Effector CD8-positive, alpha-beta T cell (primary cell): ENCODE measurements around the gene RXRA.

Experiments
- DNase-seq: peaks from one replicate; lab custom pipeline; 2025; lab: John Stamatoyannopoulos, UW

RXRA gene

DNA sequence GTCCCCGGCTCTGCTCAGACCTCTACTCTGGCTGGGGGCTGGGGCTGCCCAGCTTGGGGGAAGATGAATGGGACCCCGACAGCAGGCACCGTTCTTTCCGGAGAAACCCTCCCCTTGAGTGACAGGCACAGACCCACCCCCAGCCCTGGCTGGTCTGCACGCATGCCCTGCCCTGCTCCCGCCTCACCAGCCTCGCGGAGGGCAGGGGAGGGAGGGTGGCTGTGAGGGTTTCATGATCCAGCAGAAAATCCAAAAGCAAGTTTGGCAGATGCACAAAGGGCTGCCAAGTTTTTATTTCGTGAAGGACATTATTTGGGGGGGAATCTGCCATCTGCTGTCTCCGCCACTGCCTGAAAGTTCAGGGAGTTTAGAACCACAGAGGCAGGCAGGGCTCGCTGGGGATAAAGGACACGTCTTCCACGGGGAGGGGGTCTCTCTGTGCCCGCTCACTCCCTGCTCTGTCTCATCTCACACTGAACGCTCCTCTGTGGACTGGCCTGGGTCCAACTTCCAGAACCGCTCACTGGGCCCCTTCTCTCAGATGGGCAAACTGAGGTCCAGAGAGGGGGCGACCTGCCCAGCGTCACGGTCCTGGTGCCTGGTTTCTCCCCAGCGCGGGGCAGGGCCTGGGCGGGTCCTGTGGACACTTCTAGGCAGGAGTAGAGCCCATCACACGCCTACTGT lies 92.9 kb downstream of the RXRA start:
- no peak for DNase-seq

DNA sequence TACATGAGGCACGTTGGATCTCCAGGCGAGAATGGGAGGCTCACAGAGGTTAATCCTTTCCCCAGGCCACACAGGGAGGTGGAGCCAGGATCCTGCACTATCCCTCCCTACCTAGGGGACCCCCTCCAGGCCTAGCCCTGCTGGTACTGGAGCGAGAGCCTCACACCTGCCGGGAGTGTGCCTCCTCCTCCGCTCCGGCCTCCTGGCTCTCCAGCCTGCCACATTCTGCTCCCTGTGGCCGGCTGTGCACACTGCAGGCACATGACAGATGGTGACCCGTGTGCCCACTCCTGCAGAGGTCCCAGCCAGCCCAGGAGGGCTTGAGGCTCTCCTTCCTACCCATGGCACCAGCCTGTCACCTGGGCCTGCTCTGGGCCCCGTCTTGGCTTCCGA lies 93.4 kb downstream of the RXRA start:
- no peak for DNase-seq

DNA sequence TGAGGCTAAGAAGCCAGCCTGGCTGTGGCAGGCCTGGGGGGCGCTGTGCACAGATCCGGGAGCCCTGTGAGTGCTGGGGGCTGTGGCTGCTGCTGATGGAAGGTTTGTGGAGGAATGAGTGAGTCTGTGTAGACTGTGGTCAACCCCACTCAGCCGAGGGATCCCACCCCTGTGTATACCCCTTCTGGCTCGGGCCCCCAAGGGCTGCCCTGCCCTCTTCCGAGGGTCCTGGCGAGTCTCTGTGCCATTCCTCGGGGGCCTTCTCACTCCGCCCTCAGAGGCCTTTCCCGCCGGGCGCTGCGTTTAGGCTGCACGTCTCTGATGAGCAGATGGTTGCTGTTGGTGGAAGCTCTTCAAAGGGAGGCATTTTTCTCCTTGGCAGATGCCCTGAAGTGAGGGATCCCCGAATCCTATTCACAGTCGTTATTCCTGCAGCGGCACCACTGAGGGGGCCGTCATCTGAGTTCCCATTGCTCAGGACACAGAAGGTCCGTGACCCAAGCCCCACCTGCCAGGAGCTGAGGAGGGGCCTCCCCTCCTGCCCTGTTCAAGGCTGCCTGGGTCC lies 94.1 kb downstream of the RXRA start:
- DNase-seq: no peak

DNA sequence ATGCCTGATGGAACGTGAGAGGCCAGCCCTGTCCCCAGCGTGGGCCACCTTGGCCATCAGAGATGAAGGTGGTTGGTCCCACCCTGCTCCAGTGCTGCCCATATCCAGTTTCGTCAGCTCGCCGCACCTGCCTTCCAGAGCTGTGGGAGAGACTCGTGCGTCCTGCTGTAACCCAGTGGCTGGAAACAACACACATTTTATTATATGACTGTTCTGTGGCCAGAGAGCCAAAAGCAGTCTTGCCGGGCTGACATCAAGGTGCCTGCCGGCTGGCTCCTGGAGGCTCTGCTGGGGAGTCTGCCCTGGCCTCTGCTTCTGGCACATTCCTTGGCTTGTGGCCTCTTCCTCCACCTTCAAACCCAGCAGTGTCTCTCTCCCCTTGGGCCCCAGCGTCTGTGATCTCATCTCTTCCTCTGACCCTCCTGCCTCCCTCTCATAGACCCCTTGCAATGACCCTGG lies 94.7 kb downstream of the RXRA start:
- no peak for DNase-seq

DNA sequence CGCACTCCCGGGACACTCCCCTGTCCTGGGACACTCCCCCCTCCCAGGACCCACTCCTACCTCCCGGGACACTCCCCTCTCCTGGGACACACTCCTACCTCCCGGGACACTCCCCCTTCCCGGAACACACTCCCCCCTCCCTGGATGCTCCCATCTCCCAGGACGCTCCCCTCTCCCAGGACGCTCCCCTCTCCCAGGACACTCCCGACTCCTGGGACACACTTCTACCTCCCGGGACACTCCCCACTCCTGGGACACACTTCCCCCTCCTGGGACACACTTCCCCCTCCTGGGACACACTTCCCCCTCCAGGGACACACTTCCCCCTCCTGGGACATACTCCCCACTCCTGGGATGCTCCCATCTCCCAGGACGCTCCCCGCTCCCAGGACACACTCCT lies 95.6 kb downstream of the RXRA start:
- DNase-seq: no peak

DNA sequence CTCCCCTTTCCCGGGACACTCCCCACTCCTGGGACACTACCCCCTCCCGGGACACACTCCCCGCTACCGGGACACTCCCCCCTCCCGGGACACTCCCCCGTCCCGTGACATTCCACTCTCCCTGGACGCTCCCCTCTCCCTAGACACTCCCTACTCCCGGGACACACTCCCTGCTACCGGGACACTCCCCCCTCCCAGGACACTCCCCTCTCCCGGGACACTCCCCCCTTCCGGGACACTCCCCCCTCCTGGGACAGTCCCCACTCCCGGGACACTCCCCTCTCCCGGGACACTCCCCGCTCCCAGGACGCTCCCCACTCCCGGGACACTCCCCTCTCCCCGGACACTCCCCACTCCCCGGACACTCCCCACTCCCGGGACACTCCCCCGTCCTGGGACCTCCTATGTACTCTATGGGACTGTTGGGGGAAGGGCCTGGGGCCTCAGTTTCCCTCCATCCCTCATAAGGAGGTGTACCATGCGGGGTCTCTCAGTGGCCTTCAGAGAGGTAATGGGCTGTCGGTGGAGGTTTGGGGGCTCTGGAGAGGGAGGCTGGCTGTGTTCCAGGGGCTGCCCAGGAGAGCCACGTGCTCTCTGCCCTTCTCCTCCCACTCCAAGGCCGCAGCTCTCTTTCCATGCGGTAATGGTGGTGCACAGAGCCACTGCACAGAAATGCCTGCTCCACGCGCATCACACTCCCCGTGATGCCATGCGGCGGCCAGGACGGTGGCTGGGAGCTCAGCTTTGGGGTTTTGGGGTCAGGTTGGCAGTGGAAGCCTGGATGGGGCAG lies 96.2 kb downstream of the RXRA start:
- DNase-seq: no peak

DNA sequence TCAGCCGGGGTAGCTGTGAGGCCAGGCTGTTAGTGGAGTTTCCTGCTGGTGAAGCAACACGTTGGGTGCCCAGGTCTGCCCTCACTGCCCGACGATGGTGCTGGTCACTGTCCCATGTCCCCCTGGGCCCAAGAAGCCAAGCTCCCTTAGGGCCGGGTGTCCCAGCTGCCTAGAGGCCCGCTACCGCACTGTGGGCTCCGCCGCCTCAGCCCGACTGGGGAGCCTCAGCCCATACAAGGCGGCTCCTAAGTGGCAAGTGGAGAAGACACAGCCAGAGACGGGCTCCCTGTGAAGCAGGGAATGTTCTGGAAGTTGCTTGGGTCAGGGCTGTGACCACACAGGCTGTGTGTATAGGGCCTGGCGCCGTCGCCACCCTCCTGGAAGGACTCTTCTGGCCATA lies 96.9 kb downstream of the RXRA start:
- no peak for DNase-seq

DNA sequence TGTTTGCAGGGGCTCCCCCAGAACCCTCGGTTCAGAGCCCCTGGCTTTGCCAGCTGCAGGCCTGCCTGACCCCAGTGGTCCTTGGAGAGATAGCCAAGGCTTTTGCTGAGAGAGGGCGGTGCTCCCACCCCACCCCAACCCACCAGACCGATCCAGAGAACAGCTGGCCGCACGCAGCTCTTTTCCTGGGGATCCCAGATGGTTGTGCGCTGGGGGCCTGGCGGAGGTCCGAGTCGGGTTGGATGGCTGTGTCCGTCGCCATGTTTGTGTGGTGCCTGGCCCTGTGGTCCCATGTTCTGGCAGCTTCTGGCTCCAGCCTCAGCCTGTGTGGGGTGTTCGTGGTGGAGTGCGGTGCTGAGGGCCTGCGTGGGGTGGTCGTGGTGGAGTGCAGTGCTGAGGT lies 97.5 kb downstream of the RXRA start:
- no peak for DNase-seq

DNA sequence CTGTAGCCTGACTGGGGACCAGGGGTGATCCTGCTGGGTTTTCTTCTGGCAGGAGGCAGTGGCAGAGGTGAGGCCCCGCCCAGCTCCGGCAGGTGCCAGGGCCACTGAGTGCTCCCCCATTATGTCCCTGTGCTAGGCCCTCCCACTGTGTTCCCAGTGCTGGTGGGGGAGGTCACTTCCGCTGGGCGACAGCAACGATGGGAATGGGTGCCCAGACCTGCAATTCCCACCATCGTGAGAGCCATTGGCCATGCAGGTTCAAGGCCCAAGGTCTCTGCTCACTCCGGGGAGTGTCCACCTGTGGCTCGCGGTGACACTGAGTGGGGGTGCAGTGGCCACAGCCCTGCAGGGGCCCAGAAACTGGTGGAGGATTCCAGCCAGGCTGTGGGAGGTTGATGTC lies 98.6 kb downstream of the RXRA start:
- no peak for DNase-seq

DNA sequence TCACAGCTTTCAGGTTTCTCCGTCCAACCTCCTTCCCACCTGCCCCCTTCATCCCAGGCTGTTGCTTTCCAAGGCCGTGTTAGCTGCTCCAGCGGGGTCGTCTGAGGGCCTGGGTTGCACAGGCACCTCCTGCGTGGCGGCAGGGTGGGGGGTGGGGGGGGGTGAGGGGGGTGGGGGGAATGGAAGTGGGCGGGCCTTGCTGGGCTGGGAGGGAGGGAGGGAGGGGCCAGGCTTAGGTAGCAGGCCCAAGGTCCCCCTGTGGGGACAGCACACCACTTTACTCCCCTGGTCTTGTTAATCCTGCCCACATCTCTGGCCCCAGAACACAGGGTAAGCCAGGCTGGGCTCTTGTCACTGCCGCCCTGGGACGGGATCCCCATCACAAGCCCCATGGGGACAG lies 99.1 kb downstream of the RXRA start:
- no peak for DNase-seq

DNA sequence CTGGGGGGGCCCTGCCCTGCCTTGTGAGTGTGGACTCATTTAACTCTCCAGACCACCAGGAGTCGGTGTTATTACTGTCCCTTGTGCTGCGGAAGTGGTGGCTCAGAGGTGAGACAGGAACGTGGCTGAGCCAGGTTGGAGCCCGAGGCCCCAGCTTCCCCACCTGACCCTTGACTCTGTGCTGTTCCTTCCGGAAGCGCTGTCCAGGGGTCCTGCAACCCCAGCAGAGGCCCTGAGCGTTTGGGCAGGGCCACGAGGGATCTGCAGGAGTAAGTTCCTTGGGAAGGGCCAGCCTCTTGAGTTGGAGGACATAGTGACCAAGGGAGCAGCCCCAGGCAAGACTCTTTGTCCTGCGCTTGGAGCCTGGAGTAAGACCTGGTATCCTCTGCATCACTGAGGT lies 99.6 kb downstream of the RXRA start:
- DNase-seq: no peak

DNA sequence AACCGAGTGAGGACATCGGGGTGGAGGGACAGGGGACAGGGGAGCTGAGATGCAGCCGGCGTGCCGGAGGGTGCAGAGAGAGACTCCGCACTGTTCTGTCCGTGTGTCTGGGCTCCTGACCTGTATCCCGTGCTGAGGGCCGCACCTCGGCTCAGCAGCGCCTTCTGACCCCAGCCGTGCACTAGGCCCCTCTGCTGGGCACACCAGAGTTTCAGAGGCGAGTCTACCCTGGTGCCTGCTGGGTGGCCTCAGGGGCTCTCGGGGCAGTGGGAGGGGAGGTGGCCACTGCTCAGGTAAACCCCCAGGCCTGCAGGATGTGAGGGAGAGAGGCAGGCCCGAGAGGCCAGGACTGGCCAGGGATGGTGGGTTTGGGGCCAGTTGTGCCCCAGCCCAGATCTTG lies 100.2 kb downstream of the RXRA start:
- no peak for DNase-seq

DNA sequence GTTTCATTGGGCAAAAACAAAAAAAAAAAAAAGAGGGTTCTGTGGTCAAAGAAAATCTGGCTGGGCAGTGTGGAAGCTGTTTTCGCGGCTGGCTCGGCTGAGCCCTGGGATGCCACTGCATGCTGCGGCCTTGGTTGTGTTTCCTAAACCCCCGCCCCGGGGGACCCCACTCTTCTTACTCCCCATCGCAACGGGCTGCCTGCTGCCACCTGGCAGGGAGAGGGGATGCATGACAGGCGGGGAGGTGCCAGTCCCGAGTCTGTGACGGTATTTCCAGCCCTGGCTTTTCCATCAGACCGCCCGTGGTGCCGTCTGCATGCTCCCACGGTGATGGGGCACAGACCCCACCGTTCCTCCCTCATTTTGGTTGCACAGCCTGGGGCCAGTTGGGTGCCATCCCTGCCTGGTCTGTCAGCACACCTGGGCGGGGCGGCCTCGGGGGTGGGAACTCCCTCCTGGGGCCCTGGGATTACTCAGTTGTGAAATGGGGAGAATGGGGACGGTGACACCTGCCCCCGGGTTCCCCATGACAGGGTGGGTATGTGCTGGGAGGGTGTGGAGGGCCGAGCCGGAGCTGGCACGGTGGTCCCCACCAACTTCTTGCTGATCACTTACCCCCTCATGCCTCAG lies 101.0 kb downstream of the RXRA start:
- DNase-seq: no peak

DNA sequence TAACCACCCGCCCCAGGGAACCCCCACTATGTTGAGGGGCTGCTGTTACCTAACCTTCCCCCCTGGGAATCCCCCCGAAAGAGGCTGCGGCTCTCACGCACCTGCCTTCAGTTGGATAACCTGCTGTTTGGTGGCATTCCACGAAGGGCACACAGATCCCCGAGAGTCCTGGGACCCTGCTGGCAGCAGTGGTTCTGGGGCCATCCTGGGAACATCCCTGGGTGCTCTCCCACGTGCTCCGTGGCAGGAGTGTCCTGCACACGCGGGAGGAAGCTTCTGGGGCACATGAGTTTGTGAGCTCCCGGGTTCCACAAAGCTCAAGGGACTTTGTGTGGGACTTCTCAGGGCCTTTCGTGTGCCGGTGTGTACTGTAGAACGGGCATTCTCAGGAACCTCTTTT lies 102.3 kb downstream of the RXRA start:
- no peak for DNase-seq

DNA sequence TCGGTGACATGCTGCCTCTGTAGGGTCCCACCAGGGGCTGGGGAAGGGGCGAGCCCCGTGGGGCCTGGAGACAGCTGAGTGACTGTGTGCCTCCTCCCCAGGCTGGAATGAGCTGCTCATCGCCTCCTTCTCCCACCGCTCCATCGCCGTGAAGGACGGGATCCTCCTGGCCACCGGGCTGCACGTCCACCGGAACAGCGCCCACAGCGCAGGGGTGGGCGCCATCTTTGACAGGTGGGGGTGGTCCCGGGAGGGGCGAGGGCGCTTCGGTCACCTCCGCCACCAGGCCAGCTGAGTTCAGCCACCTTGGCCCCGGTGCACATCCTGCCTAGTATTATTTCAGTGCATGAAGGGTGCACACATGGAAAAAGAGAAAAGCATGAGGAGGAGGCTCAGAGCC lies 102.8 kb downstream of the RXRA start:
- no peak for DNase-seq

DNA sequence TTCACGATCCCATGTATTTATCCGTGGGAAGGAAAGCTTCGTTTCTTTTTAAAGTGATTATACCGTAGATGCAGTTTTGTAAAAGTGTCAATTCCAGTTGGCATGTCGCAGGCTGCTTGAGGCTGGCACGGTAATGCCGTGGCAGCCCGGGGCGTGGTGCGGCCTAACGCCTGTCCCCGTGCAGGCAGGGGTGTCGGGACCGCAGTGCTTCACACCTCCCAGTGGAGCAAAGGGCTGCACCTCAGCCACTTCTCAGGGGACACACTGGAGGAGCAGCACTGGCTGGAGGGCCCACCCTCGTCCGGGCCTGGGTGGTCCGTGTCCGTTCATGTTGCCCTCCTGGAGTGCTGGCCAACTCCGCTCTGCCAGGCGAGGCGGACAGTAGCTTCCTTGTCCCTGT lies 103.2 kb downstream of the RXRA start:
- DNase-seq: no peak

DNA sequence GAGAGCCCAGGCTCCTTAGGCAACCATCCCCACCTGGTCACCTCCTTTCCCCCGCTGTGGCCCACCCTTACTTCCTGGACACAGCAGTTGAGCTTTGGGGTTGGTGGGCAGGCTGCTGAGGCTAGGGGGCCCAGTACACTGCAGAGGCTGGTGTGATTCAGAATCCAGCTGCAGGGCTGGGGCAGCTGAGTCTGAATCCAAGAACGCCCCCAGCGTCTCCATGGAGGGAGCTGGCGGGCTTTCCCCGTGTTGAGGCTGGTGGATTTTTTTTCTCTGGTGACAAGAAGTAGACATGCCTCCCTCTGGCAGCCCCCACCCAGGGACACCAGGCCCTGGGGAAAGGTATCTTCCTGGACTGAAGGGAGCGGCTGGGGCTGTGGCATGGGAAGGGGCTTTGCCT lies 104.8 kb downstream of the RXRA start:
- no peak for DNase-seq

DNA sequence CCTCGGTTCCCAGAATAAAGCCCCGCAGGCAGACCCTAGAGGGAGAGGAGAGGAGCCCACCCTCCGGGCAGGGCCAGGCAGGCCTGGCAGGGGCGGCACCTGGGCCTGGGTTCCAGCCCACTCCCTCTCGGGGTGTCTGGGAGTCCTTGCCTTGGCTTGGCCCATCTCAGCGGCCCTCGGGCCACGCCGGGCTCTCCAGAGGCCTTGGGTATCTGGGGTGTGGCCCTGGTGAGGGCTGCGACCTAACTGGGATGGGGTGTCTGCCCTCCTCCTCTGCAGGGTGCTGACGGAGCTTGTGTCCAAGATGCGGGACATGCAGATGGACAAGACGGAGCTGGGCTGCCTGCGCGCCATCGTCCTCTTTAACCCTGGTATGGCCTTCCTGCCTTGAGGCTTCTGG lies 105.4 kb downstream of the RXRA start:
- DNase-seq: no peak

DNA sequence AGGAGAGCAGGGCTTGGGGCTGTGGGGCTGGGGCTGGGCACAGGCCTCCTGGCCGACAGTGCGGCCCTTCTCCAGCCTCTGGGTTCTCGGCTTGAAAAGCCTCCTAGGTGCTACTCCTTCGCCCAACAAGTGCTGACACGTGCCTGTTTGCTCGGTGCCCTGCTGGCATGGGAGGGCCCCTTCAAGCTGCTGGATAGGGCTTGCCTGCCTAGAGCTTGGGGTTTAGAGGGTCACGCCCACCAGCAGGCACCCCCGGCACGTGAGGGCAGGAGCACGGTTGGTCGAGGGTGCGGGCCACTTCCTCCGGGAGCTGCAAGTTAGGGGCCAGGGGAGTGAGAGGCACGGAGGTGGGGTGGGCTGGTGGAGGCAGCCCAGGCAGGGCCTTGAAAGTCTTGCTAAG lies 106.2 kb downstream of the RXRA start:
- no peak for DNase-seq

DNA sequence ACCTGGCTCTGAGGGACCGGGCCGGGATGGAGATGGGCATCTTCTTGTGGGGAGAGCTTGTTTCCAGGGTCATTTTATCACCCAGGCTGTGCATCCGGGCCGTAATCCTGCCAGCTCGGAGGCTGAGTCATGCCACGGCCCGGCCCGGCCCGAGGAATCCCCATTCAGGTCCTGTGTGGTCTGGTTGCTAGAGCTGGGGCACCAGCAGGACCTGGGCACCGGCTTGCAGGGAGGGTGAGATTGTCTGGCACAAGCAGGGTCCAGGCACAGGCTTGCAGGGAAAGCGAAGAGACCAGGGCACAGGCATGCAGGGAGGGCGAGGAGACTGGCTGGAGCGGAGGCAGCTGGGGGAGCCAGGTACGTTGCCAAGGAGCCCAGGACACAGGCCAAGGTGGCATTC lies 106.8 kb downstream of the RXRA start:
- DNase-seq: no peak

DNA sequence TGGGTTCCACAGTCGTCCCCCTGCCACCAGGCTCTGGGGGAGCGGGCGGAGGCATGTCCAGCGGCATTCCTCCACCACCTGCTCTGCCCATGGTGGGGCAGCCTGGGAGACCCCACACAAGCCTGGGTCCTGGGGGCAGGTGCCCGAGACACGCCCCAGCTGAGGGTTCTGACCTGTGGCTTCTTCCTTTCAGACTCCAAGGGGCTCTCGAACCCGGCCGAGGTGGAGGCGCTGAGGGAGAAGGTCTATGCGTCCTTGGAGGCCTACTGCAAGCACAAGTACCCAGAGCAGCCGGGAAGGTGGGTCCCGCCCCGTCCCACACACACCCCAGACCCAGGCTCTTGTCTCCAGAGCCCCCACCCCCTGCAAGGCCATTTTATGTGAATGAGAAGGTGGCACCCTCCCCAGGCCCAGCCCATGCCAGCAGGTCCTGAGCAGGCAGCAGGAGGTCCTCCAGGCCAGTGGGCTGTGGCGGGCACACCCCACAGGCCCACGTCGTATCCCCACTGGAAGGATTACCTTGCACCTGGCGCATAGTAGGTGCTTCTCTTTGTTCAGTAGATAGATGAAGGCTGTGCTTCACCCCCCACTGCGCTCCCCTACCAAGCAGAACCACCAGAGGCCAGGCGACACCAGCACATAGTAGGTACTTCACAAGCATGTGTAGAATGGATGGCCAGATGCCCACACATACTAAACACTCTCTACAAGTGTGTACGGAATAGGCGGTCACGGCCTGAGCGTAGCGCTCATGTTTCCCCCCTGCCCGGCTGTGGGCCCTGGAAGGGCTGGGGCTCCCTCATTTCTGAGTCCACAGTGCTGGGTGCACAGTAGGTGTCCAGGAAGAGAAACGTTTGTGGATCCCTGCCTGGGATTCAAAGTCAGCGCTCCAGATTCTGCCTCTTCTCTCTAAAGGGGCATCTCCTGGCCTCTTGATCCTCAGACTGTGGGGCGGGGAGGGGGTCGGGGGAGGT lies 107.9 kb downstream of the RXRA start:
- no peak for DNase-seq
